HG03571 (cell line): ENCODE data around the gene NFKBIA.
A peak's percentile ranks its signal among the peaks of the same experiment; 100 is the strongest.
"Not testable (repeated sequence)": the region's sequence is repeated elsewhere in the genome, so short reads cannot be mapped to it uniquely, and the experiment has no call there.

Source experiments
- ATAC-seq: cut with Tn5 transposase; IDR thresholded peaks from one replicate; pipeline ENCODE4 v1.9.1; 2021; ENCODE audit not compliant: unreplicated experiment

Gene NFKBIA

GRCh38 chr14:35409595-35409994, 5.0 kb upstream of the NFKBIA start:
- ATAC-seq: no peak

- no peak for ATAC-seq
Measured at GRCh38 chr14:35408026-35408425, 3.5 kb upstream of the NFKBIA start.

- no peak for ATAC-seq
Measured at GRCh38 chr14:35407306-35407630, 2.7 kb upstream of the NFKBIA start.

GRCh38 chr14:35406506-35407305, 2.2 kb upstream of the NFKBIA start:
- no peak for ATAC-seq

- no peak for ATAC-seq
Measured at GRCh38 chr14:35406090-35406489, 1.5 kb upstream of the NFKBIA start.

GRCh38 chr14:35405304-35405996, 901 bp upstream of the NFKBIA start:
- no peak for ATAC-seq

GRCh38 chr14:35403603-35404448, 723 bp downstream of the NFKBIA start:
- ATAC-seq: peak; percentile 48

GRCh38 chr14:35403114-35403602, 1.4 kb downstream of the NFKBIA start:
- ATAC-seq: no peak

- ATAC-seq: no peak
Measured at GRCh38 chr14:35402323-35403113, 2.0 kb downstream of the NFKBIA start.

- no peak for ATAC-seq
Measured at GRCh38 chr14:35401422-35402265, 2.9 kb downstream of the NFKBIA start.

GRCh38 chr14:35400648-35401421, 3.7 kb downstream of the NFKBIA start:
- ATAC-seq: no peak

- ATAC-seq: no peak
Measured at GRCh38 chr14:35399083-35399937, 5.2 kb downstream of the NFKBIA start.

- ATAC-seq: no peak
Measured at GRCh38 chr14:35398071-35398584, 6.4 kb downstream of the NFKBIA start.

GRCh38 chr14:35396610-35397009, 7.9 kb downstream of the NFKBIA start:
- ATAC-seq: not testable (repeated sequence)

GRCh38 chr14:35395283-35395682, 9.3 kb downstream of the NFKBIA start:
- ATAC-seq: no peak

GRCh38 chr14:35394326-35395013, 10.1 kb downstream of the NFKBIA start:
- no peak for ATAC-seq

- no peak for ATAC-seq
Measured at GRCh38 chr14:35393826-35394225, 10.7 kb downstream of the NFKBIA start.
